Measurements from ENCODE around the gene HIC1.

HIC1 gene

DNA sequence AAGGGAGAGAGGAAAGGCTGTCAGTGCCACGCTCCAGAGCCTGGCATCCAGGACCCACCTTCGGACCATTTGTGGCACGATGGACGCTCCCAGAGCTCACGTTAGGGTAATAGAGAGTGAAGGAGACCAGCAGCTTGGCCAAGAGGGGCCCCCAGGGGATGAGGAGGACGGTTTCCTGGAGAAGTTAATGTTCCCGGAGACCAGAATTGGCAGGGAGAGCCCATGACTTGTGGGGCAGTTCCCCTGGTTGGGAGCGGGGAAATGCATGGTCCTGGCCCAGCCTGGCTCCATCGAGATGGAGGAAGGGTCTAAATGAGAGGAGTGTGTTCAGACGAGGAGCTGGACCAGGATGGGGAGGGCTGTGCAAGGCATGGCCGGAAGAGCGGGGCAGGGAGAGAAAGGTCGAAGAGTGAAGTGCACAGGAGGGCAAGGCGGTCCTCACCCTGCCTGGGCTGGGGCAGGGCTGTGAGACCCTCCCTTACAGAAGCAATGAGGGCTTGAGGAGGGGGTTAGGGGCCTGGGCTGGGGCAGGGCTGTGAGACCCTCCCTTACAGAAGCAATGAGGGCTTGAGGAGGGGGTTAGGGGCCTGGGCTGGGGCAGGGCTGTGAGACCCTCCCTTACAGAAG is 2.9 kb upstream of the HIC1 start:
- 39% methylated on average over 10 of the region's 14 CpGs for WGBS (ENCODE audit: insufficient coverage)
- Histone ChIP-seq H3K27me3 (replicated peaks in 2 of 5; ENCODE audit: control insufficient read depth in 4 of 5, insufficient read depth in 5 of 5, low read length in 4 of 5) (peaks cover 0 to 82% (median 28%) of the 10 kb centered on the region in 5 experiments), H3K9me3 (ENCODE audit: control extremely low read depth in 1 of 5, control insufficient read depth in 4 of 5, insufficient read depth in 2 of 5, low read depth in 1 of 5, low read length in 4 of 5) (no peaks in the 10 kb centered on the region), H3K4me1 (ENCODE audit: control extremely low read depth in 1 of 4, control insufficient read depth in 4 of 4, insufficient read depth in 4 of 4, low read length in 3 of 4) (peaks cover 5 to 65% (median 54%) of the 10 kb centered on the region in 4 experiments), H3K36me3 (ENCODE audit: control insufficient read depth in 4 of 4, insufficient read depth in 4 of 4, low read length in 3 of 4) (no peaks in the 10 kb centered on the region), H3K4me3 (ENCODE audit: control insufficient read depth in 1 of 7, extremely low read depth in 1 of 7, insufficient read depth in 4 of 7, low read depth in 2 of 7, low read length in 6 of 7) (no peak overlapping the region), H3K27ac (ENCODE audit: insufficient read depth in 1 of 2, low read depth in 1 of 2, low read length in 2 of 2, poor library complexity in 1 of 2, severe bottlenecking in 2 of 2) (no peak overlapping the region)
- DNase-seq: no peak
- CTCF ChIA-PET: interaction anchor here (0.9 to 2.1 kb wide), 6 partner anchors 12 to 230 kb away, joined by 3 to 12 read pairs (median 3); no protein-coding TSS in a partner anchor
- POLR2A ChIA-PET: no interaction called here

DNA sequence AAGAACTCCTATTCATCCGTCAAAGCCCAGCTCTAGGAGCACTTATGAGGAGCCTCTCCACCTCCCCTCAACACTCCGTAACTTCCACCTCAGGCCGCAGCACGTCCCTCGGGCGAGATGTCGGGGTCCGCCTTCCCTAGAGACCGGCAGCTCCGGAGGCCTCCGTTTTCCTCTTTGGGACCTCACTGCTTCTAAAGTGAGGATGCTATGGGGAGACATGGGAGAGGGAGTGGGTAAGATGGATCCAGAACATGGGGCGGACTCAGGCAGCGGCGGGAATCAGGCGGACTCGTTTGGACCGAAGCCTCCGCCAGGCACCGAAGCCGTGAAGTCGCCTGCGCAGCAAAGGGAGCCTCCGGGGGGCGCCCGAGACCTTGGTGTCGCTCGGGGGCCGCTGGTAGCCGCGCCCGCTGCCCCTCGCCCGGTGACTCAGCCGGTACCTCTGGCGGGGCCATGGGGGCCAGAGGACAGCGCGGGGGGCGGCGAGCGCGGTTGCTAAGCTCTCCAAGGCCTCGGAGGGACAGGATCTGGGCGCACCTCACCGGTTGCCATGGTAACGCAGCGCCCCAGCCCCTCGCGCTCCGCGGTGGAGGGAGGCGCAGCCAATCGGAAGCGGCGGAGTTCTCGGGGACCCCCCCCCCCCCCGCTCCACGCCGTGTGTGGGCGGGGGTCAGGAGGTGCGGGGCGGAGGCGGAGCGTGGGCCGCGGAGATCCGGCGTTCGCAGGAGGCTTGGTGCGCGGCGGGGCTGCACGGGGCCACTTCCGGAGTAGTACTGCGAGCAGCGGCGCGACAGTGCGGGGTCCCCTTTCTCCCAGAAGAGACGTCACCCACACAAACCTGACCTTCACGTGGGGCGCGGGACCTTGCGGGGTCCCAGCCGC is 1.3 kb upstream of the HIC1 start:
- ChIA-PET CTCF (interaction anchor here (0.7 to 6.8 kb wide), 27 partner anchors 10 to 230 kb away, joined by 3 to 108 read pairs (median 4); no protein-coding TSS in a partner anchor), POLR2A (interaction anchor here (0.6 kb wide), 1 partner anchor 191 kb away, joined by 3 read pairs; no protein-coding TSS in a partner anchor)
- Histone ChIP-seq H3K9me3 (ENCODE audit: control extremely low read depth in 1 of 5, control insufficient read depth in 4 of 5, insufficient read depth in 2 of 5, low read depth in 1 of 5, low read length in 4 of 5) (no peaks in the 10 kb centered on the region), H3K27ac (ENCODE audit: insufficient read depth in 1 of 2, low read depth in 1 of 2, low read length in 2 of 2, poor library complexity in 1 of 2, severe bottlenecking in 2 of 2) (no peak overlapping the region), H3K27me3 (replicated peaks in 2 of 5; ENCODE audit: control insufficient read depth in 4 of 5, insufficient read depth in 5 of 5, low read length in 4 of 5) (peaks cover 0 to 85% (median 30%) of the 10 kb centered on the region in 5 experiments), H3K36me3 (ENCODE audit: control insufficient read depth in 4 of 4, insufficient read depth in 4 of 4, low read length in 3 of 4) (no peaks in the 10 kb centered on the region), H3K4me1 (ENCODE audit: control extremely low read depth in 1 of 4, control insufficient read depth in 4 of 4, insufficient read depth in 4 of 4, low read length in 3 of 4) (peaks cover 5 to 78% (median 68%) of the 10 kb centered on the region in 4 experiments), H3K4me3 (ENCODE audit: control insufficient read depth in 1 of 7, extremely low read depth in 1 of 7, insufficient read depth in 4 of 7, low read depth in 2 of 7, low read length in 6 of 7) (peak overlapping the region in 6 of 7 experiments; percentile 23 to 66 (median 60))
- DNase-seq: peak; percentile 77 to 90 (median 86)
- WGBS (ENCODE audit: insufficient coverage): under 1% methylated on average over 57 of the region's 84 CpGs

DNA sequence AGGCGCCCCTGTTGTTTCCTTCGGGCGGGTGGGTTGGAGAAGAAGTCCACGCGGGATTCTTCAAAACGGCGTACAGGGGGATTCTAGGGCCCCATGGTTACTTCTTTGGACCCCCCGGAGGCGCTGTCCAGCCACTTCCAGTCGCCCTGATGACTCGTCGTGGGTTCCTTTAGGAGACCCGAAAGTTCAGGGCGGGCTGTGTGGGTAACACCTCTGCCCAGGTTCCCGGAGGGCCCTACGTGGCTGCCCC is 716 bp upstream of the HIC1 start:
- POLR2A ChIA-PET: no interaction called here
- Histone ChIP-seq H3K4me1 (ENCODE audit: control extremely low read depth in 1 of 4, control insufficient read depth in 4 of 4, insufficient read depth in 4 of 4, low read length in 3 of 4) (peaks cover 1 to 77% (median 71%) of the 10 kb centered on the region in 4 experiments), H3K9me3 (ENCODE audit: control extremely low read depth in 1 of 5, control insufficient read depth in 4 of 5, insufficient read depth in 2 of 5, low read depth in 1 of 5, low read length in 4 of 5) (no peaks in the 10 kb centered on the region), H3K27ac (ENCODE audit: insufficient read depth in 1 of 2, low read depth in 1 of 2, low read length in 2 of 2, poor library complexity in 1 of 2, severe bottlenecking in 2 of 2) (no peak overlapping the region), H3K36me3 (ENCODE audit: control insufficient read depth in 4 of 4, insufficient read depth in 4 of 4, low read length in 3 of 4) (no peaks in the 10 kb centered on the region), H3K27me3 (replicated peaks in 2 of 5; ENCODE audit: control insufficient read depth in 4 of 5, insufficient read depth in 5 of 5, low read length in 4 of 5) (peaks cover 0 to 80% (median 25%) of the 10 kb centered on the region in 5 experiments), H3K4me3 (ENCODE audit: control insufficient read depth in 1 of 7, extremely low read depth in 1 of 7, insufficient read depth in 4 of 7, low read depth in 2 of 7, low read length in 6 of 7) (peak overlapping the region in 6 of 7 experiments; percentile 23 to 66 (median 60))
- no peak for DNase-seq
- WGBS (ENCODE audit: insufficient coverage): 0% methylated on average over 10 of the region's 16 CpGs
- CTCF ChIA-PET: interaction anchor here (0.6 to 6.8 kb wide), 36 partner anchors 10 to 229 kb away, joined by 3 to 108 read pairs (median 4); no protein-coding TSS in a partner anchor

DNA sequence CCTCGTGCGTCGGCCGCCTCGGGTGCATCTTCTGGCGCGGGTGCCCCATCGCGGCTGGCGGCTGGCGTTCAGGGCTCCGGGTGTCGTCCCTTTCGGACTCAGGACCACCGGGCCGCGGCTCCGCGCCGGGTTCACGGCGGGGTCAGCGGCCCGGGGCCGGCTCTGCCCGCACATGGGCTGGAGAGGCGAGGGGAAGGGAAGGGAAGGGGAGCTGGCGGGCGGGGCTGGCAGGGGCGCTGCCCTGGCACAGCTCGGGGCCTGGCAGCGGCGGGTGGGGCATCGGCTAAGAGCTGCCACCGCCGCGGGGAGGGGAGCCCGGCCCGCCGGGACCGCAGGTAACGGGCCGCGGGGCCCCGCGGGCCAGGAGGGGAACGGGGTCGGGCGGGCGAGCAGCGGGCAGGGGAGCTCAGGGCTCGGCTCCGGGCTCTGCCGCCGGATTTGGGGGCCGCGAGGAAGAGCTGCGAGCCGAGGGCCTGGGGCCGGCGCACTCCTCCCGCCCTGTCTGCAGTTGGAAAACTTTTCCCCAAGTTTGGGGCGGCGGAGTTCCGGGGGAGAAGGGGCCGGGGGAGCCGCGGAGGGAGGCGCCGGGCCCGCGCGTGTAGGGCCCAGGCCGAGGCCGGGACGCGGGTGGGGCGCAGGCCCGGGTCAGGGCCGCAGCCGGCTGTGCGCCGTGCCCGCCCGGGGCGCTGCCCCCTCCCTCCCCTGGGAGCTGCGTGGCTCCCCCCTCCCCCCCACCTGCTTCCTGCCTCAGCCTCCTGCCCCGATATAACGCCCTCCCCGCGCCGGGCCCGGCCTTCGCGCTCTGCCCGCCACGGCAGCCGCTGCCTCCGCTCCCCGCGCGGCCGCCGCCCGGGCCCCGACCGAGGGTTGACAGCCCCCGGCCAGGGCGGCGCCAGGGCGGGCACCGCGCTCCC is 646 bp downstream of the HIC1 start:
- ChIA-PET CTCF (interaction anchor here (0.9 to 6.8 kb wide), 29 partner anchors 11 to 228 kb away, joined by 3 to 108 read pairs (median 6); no protein-coding TSS in a partner anchor), POLR2A (interaction anchor here (0.6 kb wide), 1 partner anchor 209 kb away, joined by 3 read pairs; no protein-coding TSS in a partner anchor)

DNA sequence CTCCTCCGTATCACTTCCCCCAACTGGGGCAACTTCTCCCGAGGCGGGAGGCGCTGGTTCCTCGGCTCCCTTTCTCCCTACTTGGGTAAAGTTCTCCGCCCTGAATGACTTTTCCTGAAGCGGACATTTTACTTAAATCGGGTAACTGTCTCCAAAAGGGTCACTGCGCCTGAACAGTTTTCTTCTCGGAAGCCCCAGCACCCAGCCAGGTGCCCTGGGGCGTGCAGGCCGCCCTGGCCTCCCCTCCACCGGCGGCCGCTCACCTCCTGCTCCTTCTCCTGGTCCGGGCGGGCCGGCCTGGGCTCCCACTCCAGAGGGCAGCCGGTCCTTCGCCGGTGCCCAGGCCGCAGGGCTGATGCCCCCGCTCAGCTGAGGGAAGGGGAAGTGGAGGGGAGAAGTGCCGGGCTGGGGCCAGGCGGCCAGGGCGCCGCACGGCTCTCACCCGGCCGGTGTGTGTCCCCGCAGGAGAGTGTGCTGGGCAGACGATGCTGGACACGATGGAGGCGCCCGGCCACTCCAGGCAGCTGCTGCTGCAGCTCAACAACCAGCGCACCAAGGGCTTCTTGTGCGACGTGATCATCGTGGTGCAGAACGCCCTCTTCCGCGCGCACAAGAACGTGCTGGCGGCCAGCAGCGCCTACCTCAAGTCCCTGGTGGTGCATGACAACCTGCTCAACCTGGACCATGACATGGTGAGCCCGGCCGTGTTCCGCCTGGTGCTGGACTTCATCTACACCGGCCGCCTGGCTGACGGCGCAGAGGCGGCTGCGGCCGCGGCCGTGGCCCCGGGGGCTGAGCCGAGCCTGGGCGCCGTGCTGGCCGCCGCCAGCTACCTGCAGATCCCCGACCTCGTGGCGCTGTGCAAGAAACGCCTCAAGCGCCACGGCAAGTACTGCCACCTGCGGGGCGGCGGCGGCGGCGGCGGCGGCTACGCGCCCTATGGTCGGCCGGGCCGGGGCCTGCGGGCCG is 1.6 kb downstream of the HIC1 start:
- ChIA-PET CTCF (interaction anchor here (0.6 to 6.8 kb wide), 20 partner anchors 8 to 206 kb away, joined by 3 to 108 read pairs (median 6); no protein-coding TSS in a partner anchor), POLR2A (no interaction called here)
- DNase-seq: peak in 2 of 3 donors; percentile 47 to 65
- H3K4me3 ChIP-seq (ENCODE audit: control insufficient read depth in 1 of 7, extremely low read depth in 1 of 7, insufficient read depth in 4 of 7, low read depth in 2 of 7, low read length in 6 of 7): peak overlapping the region; percentile 11 to 64 (median 34)
- H3K36me3 ChIP-seq (ENCODE audit: control insufficient read depth in 4 of 4, insufficient read depth in 4 of 4, low read length in 3 of 4): peaks cover 0 to 8% (median under 1%) of the 10 kb centered on the region in 4 experiments
- 2% methylated on average over 75 of the region's 85 CpGs for WGBS (ENCODE audit: insufficient coverage)
- no peak overlapping the region for H3K27ac ChIP-seq (ENCODE audit: insufficient read depth in 1 of 2, low read depth in 1 of 2, low read length in 2 of 2, poor library complexity in 1 of 2, severe bottlenecking in 2 of 2)
- H3K27me3 ChIP-seq (replicated peaks in 2 of 5; ENCODE audit: control insufficient read depth in 4 of 5, insufficient read depth in 5 of 5, low read length in 4 of 5): peaks cover 0 to 65% (median 21%) of the 10 kb centered on the region in 5 experiments
- H3K9me3 ChIP-seq (ENCODE audit: control extremely low read depth in 1 of 5, control insufficient read depth in 4 of 5, insufficient read depth in 2 of 5, low read depth in 1 of 5, low read length in 4 of 5): no peaks in the 10 kb centered on the region
- H3K4me1 ChIP-seq (ENCODE audit: control extremely low read depth in 1 of 4, control insufficient read depth in 4 of 4, insufficient read depth in 4 of 4, low read length in 3 of 4): peaks cover 0 to 84% (median 77%) of the 10 kb centered on the region in 4 experiments

More for the DNA sequence above, 646 bp downstream of the HIC1 start:
- Histone ChIP-seq H3K9me3 (ENCODE audit: control extremely low read depth in 1 of 5, control insufficient read depth in 4 of 5, insufficient read depth in 2 of 5, low read depth in 1 of 5, low read length in 4 of 5) (no peaks in the 10 kb centered on the region), H3K27ac (ENCODE audit: insufficient read depth in 1 of 2, low read depth in 1 of 2, low read length in 2 of 2, poor library complexity in 1 of 2, severe bottlenecking in 2 of 2) (no peak overlapping the region), H3K4me3 (ENCODE audit: control insufficient read depth in 1 of 7, extremely low read depth in 1 of 7, insufficient read depth in 4 of 7, low read depth in 2 of 7, low read length in 6 of 7) (peak overlapping the region; percentile 11 to 64 (median 47)), H3K36me3 (ENCODE audit: control insufficient read depth in 4 of 4, insufficient read depth in 4 of 4, low read length in 3 of 4) (no peaks in the 10 kb centered on the region), H3K27me3 (replicated peaks in 2 of 5; ENCODE audit: control insufficient read depth in 4 of 5, insufficient read depth in 5 of 5, low read length in 4 of 5) (peaks cover 0 to 75% (median 21%) of the 10 kb centered on the region in 5 experiments), H3K4me1 (ENCODE audit: control extremely low read depth in 1 of 4, control insufficient read depth in 4 of 4, insufficient read depth in 4 of 4, low read length in 3 of 4) (peaks cover 0 to 84% (median 78%) of the 10 kb centered on the region in 4 experiments)
- under 1% methylated on average over 68 of the region's 113 CpGs for WGBS (ENCODE audit: insufficient coverage)
- peak in 2 of 3 donors; percentile 24 to 30 for DNase-seq
